H9 (cell line): ENCODE results near the gene NTRK3. TPM values are rescaled to one million over a fixed set of nuclear protein-coding genes. Genes with fewer than 3 reads are reported as not detected.

Source experiments
- DNase-seq: peaks from one replicate; pipeline ENCODE4 v3.0.0-alpha.2; 2017
- H2AFZ ChIP-seq: one replicate; pipeline ENCODE4 v1.6.1; 2013; ENCODE audit warnings: mild to moderate bottlenecking, low read length, control low read depth, moderate library complexity
- H2AK5ac ChIP-seq: 2 replicates; pipeline ENCODE4 v1.6.1; 2013; ENCODE audit warnings: low read length, control low read depth, mixed read lengths; ENCODE audit not compliant: insufficient read length
- H2BK120ac ChIP-seq: one replicate; pipeline ENCODE4 v1.6.1; 2013; ENCODE audit warnings: low read depth, mild to moderate bottlenecking, low read length, control low read depth, inconsistent platforms; ENCODE audit not compliant: poor library complexity, severe bottlenecking
- H2BK12ac ChIP-seq: 2 replicates; pipeline ENCODE4 v1.6.1; 2013; ENCODE audit warnings: low read length, control low read depth, mixed read lengths, low read depth; ENCODE audit not compliant: insufficient read length
- H2BK15ac ChIP-seq: 2 replicates; pipeline ENCODE4 v1.6.1; 2013; ENCODE audit warnings: low read depth, low read length, control low read depth
- H2BK20ac ChIP-seq: one replicate; pipeline ENCODE4 v1.6.1; 2013; ENCODE audit warnings: low read depth, mild to moderate bottlenecking, low read length, control low read depth, inconsistent platforms; ENCODE audit not compliant: poor library complexity, severe bottlenecking
- H2BK5ac ChIP-seq: 2 replicates; pipeline ENCODE4 v1.6.1; 2013; ENCODE audit warnings: low read length, control low read depth, mixed read lengths; ENCODE audit not compliant: insufficient read length
- H3K14ac ChIP-seq: 2 replicates; pipeline ENCODE4 v1.6.1; 2013; ENCODE audit warnings: low read length, control low read depth; ENCODE audit not compliant: insufficient read depth
- H3K18ac ChIP-seq: 2 replicates; pipeline ENCODE4 v1.6.1; 2013; ENCODE audit warnings: low read depth, mild to moderate bottlenecking, mixed read lengths, low read length, control low read depth; ENCODE audit not compliant: insufficient read length
- H3K23ac ChIP-seq: 2 replicates; pipeline ENCODE4 v1.6.1; 2013; ENCODE audit warnings: low read length, control low read depth, mixed read lengths, low read depth; ENCODE audit not compliant: insufficient read length
- H3K23me2 ChIP-seq: 2 replicates; pipeline ENCODE4 v1.6.1; 2013; ENCODE audit warnings: low read depth, mild to moderate bottlenecking, mixed read lengths, low read length, control low read depth; ENCODE audit not compliant: insufficient read length, poor library complexity, severe bottlenecking
- H3K27ac ChIP-seq: 2 replicates; pipeline ENCODE4 v1.5.1; 2013; ENCODE audit warnings: low read length, control low read depth, mixed read lengths, low read depth; ENCODE audit not compliant: insufficient read length
- H3K27me3 ChIP-seq: 2 replicates; pipeline ENCODE4 v1.6.1; 2013; ENCODE audit warnings: low read length, control low read depth, inconsistent platforms; ENCODE audit not compliant: insufficient read depth
- H3K4ac ChIP-seq: 2 replicates; pipeline ENCODE4 v1.6.1; 2013; ENCODE audit warnings: low read depth, mild to moderate bottlenecking, control low read depth, inconsistent platforms, low read length, moderate library complexity
- H3K4me1 ChIP-seq: 2 replicates; pipeline ENCODE4 v1.6.1; 2013; ENCODE audit warnings: low read length, control low read depth, inconsistent platforms; ENCODE audit not compliant: insufficient read depth
- H3K4me2 ChIP-seq: 2 replicates; pipeline ENCODE4 v1.6.1; 2013; ENCODE audit warnings: low read length, control low read depth, mixed read lengths; ENCODE audit not compliant: insufficient read length, insufficient read depth
- H3K56ac ChIP-seq: 2 replicates; pipeline ENCODE4 v1.6.1; 2013; ENCODE audit warnings: low read depth, mild to moderate bottlenecking, mixed read lengths, low read length, control low read depth; ENCODE audit not compliant: insufficient read length
- H3K79me1 ChIP-seq: 2 replicates; pipeline ENCODE4 v1.6.1; 2013; ENCODE audit warnings: low read depth, mild to moderate bottlenecking, moderate library complexity, low read length, control low read depth, inconsistent platforms; ENCODE audit not compliant: insufficient read depth, poor library complexity, severe bottlenecking
- H3K79me2 ChIP-seq: 2 replicates; pipeline ENCODE4 v1.6.1; 2013; ENCODE audit warnings: low read length, control low read depth, inconsistent platforms; ENCODE audit not compliant: insufficient read depth
- H3K9ac ChIP-seq: 2 replicates; pipeline ENCODE4 v1.6.1; 2013; ENCODE audit warnings: low read length, control low read depth, mixed read lengths; ENCODE audit not compliant: insufficient read length; ENCODE audit errors: extremely low read depth
- H3K9me3 ChIP-seq: one replicate; pipeline ENCODE4 v1.6.1; 2013; ENCODE audit warnings: low read depth, low read length, inconsistent platforms; ENCODE audit not compliant: control insufficient read depth
- H3T11ph ChIP-seq: one replicate; pipeline ENCODE4 v1.6.1; 2013; ENCODE audit warnings: mild to moderate bottlenecking, low read length, control low read depth, inconsistent platforms
- H4K20me1 ChIP-seq: one replicate; pipeline ENCODE4 v1.6.1; 2013; ENCODE audit not compliant: control insufficient read depth, insufficient read length, insufficient read depth
- H4K5ac ChIP-seq: 2 replicates; pipeline ENCODE4 v1.6.1; 2013; ENCODE audit warnings: low read depth, mild to moderate bottlenecking, mixed read lengths, low read length, control low read depth; ENCODE audit not compliant: insufficient read length
- H4K8ac ChIP-seq: replicated peaks from 2 replicates; pipeline ENCODE4 v1.6.1; 2013; ENCODE audit warnings: low read length, control low read depth, mixed read lengths, low read depth; ENCODE audit not compliant: insufficient read length
- H4K91ac ChIP-seq: 2 replicates; pipeline ENCODE4 v1.6.1; 2013; ENCODE audit warnings: low read depth, mild to moderate bottlenecking, moderate library complexity, mixed read lengths, low read length, control low read depth; ENCODE audit not compliant: insufficient read length
- H3K27ac Mint-ChIP-seq, 3 experiments: 2 replicates in 2 of 3; 3 replicates in 1 of 3; pipeline ENCODE4 v1.8.0; 2020 to 2021; ENCODE audit warnings: mixed read lengths in 3 of 3, mild to moderate bottlenecking in 1 of 3, moderate library complexity in 1 of 3
- H3K27me3 Mint-ChIP-seq: 2 replicates; pipeline ENCODE4 v1.8.0; 2021; ENCODE audit warnings: low read depth, mild to moderate bottlenecking, moderate library complexity, mixed read lengths
- H3K36me3 Mint-ChIP-seq, 3 experiments: 2 replicates in 2 of 3; 3 replicates in 1 of 3; pipeline ENCODE4 v1.8.0; 2020 to 2021; ENCODE audit warnings: low read depth in 3 of 3, mixed read lengths in 3 of 3; ENCODE audit not compliant: insufficient read depth in 1 of 3
- H3K4me1 Mint-ChIP-seq, 2 experiments: 2 replicates each; pipeline ENCODE4 v1.8.0; 2020; ENCODE audit warnings: mixed read lengths in 2 of 2
- H3K4me3 Mint-ChIP-seq, 2 experiments: 2 replicates in 1 of 2; 3 replicates in 1 of 2; pipeline ENCODE4 v1.8.0; 2020 to 2021; ENCODE audit warnings: mild to moderate bottlenecking in 2 of 2, mixed read lengths in 2 of 2, moderate library complexity in 1 of 2
- H3K9me3 Mint-ChIP-seq, 2 experiments: 2 replicates in 1 of 2; 3 replicates in 1 of 2; pipeline ENCODE4 v1.8.0; 2020; ENCODE audit warnings: mild to moderate bottlenecking in 2 of 2, mixed read lengths in 2 of 2, moderate library complexity in 1 of 2
- WGBS: extraction: QIAGEN DNeasy Blood & Tissue Kit; methylation state at CpG from one replicate; pipeline ENCODE4 v1.1.7; 2013; ENCODE audit warnings: missing lambda C conversion rate, low lambda C conversion rate, mixed read lengths; ENCODE audit not compliant: insufficient read length; ENCODE audit errors: extremely low coverage; 5-methylcytosine and 5-hydroxymethylcytosine counted together
- total RNA-seq: library from RNA; stranded (reverse); gene quantifications from 2 replicates; pipeline ENCODE4 v1.2.1, GENCODE V29; 2021
- TF ChIP-seq, protein P1 (sequence below): fragments of 200-600 bp; sonication (generic); conservative IDR thresholded peaks from 3 replicates; pipeline ENCODE4 v1.8.0; 2021; ENCODE audit warnings: antibody characterized with exemption, mild to moderate bottlenecking

NTRK3 gene
- total RNA-seq, 1 experiment from 2014 or later = 2.5 TPM

DNA sequence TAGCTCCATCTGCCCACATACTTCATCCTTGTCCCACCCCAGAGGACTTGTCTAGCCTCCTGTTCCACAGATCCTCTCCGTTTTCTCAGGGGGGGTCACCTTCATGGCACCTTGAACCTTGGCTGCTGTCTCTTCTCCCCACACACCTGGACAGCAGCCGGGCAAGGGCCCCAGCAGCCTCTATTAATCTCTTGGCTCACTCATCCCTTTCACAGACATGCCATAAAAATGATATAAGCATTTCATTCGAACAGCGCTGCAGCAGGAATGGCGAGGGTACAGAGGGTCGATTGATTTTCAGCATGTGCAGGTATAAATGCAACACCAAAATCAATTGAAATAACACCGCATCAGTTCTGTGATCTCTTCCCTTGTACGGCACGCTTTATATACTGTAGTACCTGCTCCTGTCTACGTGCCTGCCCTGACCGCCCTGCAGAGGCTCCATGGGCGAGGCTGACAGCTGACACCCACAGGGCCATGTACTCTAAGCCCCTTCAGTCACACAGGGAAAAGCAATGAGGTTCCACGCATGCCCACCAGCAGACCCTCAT, 209.9 kb downstream of the NTRK3 start:
- H2BK5ac ChIP-seq = no peak overlapping the region
- no peak overlapping the region for H4K8ac ChIP-seq
- Mint-ChIP-seq H3K4me3 (no peak overlapping the region), H3K36me3 (no peaks in the 10 kb centered on the region; a peak in 2 of 7 replicates), H3K27ac (no peak overlapping the region), H3K4me1 (peaks cover 15 to 18% of the 10 kb centered on the region in 2 experiments), H3K27me3 (no peaks in the 10 kb centered on the region; the same call in 1 of the 2 replicates), H3K9me3 (no peaks in the 10 kb centered on the region; a peak in 1 of 5 replicates)
- H3K9me3 ChIP-seq = no peaks in the 10 kb centered on the region
- TF ChIP-seq, protein P1, sequence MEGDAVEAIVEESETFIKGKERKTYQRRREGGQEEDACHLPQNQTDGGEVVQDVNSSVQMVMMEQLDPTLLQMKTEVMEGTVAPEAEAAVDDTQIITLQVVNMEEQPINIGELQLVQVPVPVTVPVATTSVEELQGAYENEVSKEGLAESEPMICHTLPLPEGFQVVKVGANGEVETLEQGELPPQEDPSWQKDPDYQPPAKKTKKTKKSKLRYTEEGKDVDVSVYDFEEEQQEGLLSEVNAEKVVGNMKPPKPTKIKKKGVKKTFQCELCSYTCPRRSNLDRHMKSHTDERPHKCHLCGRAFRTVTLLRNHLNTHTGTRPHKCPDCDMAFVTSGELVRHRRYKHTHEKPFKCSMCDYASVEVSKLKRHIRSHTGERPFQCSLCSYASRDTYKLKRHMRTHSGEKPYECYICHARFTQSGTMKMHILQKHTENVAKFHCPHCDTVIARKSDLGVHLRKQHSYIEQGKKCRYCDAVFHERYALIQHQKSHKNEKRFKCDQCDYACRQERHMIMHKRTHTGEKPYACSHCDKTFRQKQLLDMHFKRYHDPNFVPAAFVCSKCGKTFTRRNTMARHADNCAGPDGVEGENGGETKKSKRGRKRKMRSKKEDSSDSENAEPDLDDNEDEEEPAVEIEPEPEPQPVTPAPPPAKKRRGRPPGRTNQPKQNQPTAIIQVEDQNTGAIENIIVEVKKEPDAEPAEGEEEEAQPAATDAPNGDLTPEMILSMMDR = no peak
- H4K20me1 ChIP-seq = no peaks in the 10 kb centered on the region
- H4K5ac ChIP-seq = no peak overlapping the region
- no peaks in the 10 kb centered on the region for H3K27me3 ChIP-seq
- no peak overlapping the region for H3K18ac ChIP-seq
- no peaks in the 10 kb centered on the region for H3K23me2 ChIP-seq
- no peak overlapping the region for H2BK15ac ChIP-seq
- no peak overlapping the region for H2BK120ac ChIP-seq
- WGBS = no CpG with 5 or more reads among the region's 13 CpGs
- no peaks in the 10 kb centered on the region for H3K79me2 ChIP-seq
- no peak overlapping the region for H3K27ac ChIP-seq
- H2AFZ ChIP-seq = no peak overlapping the region
- no peak overlapping the region for H2AK5ac ChIP-seq
- no peak overlapping the region for H3K56ac ChIP-seq
- no peak overlapping the region for H3K23ac ChIP-seq
- no peak overlapping the region for H3K4me2 ChIP-seq
- no peak overlapping the region for H2BK12ac ChIP-seq
- no peak for DNase-seq
- no peak overlapping the region for H4K91ac ChIP-seq
- H3T11ph ChIP-seq = no peak overlapping the region
- no peak overlapping the region for H3K9ac ChIP-seq
- no peaks in the 10 kb centered on the region for H3K4me1 ChIP-seq
- no peaks in the 10 kb centered on the region for H3K79me1 ChIP-seq
- no peak overlapping the region for H3K4ac ChIP-seq
- H3K14ac ChIP-seq = no peak overlapping the region
- H2BK20ac ChIP-seq = no peak overlapping the region
